HG02798 (cell line): ENCODE results near the gene CHAMP1.
"Not testable (repeated sequence)": the region's sequence is repeated elsewhere in the genome, so short reads cannot be mapped to it uniquely, and the experiment has no call there.

ENCODE experiments used
- ATAC-seq: cut with Tn5 transposase; IDR thresholded peaks from one replicate; pipeline ENCODE4 v1.9.1; 2021; ENCODE audit warnings: mild to moderate bottlenecking; ENCODE audit not compliant: unreplicated experiment, poor library complexity

The CHAMP1 gene

DNA sequence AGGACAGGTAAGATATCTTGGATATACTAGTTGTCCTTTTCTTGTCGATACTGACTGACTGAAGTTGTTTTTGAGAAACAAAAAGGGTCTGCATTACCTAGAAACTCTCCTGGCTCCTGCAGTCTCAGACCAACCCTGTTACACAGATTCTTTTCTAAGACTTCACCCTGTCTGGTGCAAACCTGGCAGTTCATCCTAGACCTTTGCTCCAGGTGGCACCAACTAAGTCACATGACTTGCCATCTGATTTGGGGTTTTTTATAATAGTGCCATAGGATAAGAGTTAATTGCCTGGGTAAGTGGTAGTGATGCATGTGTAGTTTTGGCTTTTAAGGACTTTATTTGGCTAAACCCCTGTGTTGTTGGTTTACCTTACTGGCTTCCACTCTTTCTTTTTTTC, 14.3 kb downstream of the CHAMP1 start:
- no peak for ATAC-seq

DNA sequence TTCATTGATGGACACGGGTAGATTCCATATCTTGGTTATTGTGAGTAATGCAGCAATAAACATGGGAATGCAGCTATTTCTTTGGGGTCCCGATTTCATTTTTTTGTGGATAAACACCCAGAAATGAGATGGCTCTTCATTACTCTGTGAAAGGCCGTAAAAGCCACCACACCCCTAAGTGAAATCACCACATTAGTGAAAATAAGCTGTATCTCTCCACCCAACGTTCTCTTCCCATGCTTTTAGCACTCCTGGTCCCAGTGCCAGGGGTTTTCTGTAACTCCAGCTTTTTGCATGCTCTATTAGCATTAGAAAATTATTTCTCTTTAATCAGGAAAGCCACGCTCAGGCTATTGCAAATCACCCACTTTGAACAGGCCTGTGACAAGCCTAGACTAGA, 15.8 kb downstream of the CHAMP1 start:
- no peak for ATAC-seq

DNA sequence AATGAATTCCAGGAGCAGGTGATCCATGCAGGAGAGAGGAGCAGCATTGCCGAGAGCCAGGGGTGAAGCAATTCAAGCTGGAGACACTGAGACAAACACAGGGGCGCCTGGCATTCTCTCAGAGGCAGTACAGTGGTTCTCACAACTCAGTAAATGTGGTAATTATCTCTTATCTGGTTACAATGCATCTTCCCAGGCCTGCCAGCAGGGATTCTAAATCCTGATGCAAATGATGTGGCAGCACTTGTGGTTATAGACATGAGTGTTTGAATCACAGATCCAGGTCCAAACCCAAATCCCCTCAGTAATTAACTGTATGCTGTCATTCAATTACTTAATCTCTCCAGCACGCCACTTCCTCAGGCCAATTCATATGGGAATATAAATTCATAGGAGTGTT, 19.6 kb downstream of the CHAMP1 start:
- not testable (repeated sequence) for ATAC-seq

DNA sequence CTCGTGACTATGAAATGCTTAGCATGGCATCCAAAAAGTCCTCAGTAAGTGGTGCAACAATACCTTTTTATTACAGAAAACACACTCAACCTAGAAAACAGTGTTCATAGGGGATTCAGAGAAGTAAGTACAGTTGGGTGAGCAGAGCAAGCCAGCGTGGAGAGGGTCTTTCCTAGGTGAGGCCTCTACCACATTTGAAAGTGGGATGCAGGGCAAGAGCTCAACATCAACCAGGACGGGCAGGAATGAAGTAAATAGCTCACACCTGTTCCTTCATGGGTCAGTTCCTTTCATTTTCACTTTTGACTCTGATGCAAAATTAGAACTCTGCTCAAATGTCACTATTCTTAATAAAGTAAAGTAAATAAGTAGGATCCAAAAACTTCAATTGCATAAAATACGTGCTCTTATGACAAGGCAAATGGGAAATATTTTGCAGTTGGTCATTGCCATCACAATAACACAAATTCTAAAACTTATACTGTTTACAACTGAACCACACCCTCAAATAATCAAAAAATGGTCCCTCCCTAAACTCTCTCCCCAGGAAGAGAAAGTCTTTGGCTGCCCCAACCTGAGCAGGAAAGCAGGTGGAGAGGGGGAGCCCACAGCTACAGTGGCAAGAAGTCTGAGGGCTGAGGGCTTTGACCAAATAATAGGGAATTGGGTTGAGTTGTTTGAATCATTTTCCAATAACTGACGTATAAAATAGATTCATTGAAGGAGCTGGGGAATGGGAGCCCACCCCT, 20.2 kb downstream of the CHAMP1 start:
- no peak for ATAC-seq

DNA sequence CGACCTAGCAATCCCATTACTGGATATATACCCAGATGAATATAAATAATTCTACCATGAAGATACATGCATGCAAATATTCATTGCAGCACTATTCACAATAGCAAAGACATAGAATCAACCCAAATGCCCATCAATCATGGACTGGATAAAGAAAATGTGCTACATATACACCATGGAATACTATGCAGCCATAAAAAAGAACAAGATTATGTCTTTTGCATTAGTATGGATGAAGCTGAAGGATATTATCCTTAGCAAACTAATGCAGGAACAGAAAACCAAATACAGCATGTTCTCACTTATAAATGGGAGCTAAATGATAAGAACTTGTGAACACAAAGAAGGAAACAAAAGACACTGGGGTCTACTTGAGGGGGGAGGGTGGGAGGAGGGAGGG, 22.2 kb downstream of the CHAMP1 start:
- ATAC-seq = not testable (repeated sequence)

DNA sequence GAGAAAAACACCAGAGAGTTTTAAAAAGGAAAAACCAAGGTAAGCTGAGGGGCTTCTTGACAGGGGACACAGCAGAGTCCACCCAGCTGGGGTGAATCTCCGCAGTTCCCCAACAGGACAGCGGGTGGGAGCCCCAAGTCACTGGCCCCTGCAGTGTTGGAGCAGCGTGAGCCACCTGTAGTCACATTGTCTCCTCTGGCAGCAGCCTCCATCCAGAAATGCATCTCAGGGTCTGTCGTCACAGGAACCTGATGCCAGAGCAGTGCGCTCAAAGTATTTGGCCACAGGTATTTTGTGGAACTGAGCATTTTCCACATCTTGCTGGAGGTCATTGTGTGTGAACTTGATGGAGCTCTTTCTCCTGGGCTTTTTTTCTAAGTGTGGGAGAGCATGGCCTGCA, 24.7 kb downstream of the CHAMP1 start:
- no peak for ATAC-seq

DNA sequence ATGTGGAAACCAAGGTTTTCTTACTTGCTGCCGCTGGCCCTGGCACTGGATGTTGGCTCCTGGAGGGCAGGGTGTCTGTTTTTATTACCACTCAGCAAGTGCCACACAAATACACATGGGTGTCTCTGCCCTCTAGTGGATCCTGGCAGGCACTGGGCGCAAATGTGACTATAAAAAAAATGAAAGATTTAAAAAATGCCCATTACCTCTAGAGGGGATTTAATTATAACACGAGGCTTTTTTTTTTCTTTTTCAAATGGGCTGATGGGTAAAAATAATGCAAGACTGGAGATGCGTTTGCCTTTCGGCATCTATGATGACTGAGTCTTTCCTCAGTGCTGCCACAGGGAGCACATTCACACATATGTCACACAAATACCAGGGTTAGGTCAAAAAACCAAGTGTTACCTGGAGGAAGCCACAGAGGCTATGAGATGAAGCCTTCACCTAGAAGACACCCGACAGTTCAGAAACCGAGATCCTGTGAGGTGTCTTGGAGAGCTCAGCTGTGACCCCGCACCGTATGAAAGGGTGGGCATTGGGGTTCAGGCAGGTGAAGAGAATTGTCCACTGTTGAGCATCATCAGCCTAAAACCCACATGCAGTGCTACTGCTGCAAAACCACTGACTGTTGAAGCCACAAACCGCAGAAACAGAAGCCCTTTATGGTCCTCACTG, 25.7 kb downstream of the CHAMP1 start:
- ATAC-seq = no peak

DNA sequence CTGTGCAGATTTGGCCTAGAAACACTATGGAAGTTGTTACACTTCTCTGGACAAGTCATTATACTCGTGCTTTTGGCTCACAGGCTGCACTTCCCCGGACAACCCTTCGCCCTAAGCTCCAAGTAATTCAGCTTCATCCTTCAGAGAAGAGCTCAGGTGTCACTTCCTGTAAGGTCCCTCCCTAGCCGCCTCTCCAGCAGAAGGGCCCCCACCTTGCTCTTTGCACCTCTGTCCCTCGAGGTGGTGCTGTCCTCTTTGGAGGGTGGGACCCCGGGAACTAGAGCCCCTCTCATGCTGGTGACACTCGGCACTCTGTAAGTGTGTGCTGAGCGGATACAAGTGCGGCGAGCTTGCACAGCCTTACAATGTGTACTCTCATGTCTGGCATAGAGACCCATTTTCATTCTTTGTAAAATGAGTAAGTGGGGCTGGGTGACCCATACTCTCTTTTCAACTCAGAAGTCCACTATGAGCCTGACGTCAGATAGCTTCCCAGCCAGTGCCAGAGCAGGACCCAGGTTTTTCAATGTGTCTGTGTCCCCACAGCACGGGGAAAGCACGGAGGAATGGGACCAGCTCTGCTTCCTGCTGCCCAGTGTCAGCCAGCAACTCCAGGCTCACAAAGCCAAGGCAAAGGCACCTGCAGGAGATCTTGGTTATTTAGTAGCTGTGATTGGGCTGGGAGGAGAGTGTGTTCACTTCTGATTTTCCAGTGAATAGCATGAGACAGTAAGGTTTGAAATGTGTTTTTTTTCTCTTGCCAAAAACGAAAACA, 26.9 kb downstream of the CHAMP1 start:
- ATAC-seq = no peak

DNA sequence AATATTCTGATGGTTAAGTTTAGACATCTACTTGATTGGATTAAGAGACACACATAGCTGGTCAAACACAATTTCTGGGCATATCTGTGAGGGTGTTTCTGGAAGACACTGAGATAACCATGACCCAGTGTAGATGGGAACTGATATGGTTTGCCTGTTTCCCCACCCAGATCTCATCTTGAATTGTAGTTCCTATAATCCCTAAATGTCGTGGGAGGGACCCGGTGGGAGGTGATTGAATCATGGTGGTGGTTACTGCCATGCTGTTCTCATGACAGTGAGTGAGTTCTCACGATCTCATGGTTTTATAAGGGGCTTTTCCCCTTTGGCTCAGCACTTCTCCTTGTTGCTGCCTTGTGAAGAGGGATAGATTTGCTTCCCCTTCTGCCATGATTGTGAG, 33.0 kb downstream of the CHAMP1 start:
- not testable (repeated sequence) for ATAC-seq

DNA sequence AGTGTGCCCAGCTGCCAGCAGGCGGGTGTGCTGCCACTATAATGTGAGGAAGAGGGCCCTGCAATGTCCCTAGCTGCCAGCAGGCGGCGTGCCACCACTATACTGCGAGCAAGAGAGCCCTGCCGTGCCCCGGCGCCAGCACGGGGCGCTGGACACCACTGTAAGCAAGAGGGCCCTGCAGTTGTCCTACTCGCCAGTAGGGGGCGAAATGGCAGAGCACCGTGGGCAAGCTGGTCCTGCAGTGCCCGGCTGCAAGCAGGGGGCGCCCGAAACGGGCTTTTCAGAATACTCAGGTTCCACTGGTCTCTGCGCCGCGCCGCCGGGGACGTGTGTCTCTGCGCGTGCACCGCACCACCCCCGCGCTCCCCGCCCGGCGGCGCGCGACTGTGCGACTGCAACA, 38.5 kb downstream of the CHAMP1 start:
- not testable (repeated sequence) for ATAC-seq

DNA sequence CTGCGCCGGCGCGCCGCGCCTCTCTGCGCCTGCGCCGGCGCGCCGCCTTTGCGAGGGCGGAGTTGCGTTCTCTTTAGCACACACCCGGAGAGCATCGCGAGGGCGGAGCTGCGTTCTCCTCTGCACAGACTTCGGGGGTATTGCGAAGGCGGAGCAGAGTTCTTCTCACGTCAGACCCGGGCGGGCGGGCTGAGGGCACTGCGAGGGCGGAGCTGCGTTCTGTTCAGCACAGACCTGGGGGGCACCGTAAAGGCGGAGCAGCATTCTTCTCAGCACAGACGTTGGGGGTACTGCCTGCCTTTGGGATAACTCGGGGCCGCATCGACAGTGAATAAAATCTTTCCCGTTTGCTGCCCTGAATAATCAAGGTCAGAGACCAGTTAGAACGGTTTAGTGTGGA, 39.1 kb downstream of the CHAMP1 start:
- ATAC-seq = not testable (repeated sequence)
